ENCODE data around the gene MYO1B. TPM values are rescaled to one million over a fixed set of nuclear protein-coding genes. Genes with fewer than 3 reads are reported as not detected.

MYO1B gene
- polyA plus RNA-seq, 3 donors from 2014 or later, result not detected

DNA sequence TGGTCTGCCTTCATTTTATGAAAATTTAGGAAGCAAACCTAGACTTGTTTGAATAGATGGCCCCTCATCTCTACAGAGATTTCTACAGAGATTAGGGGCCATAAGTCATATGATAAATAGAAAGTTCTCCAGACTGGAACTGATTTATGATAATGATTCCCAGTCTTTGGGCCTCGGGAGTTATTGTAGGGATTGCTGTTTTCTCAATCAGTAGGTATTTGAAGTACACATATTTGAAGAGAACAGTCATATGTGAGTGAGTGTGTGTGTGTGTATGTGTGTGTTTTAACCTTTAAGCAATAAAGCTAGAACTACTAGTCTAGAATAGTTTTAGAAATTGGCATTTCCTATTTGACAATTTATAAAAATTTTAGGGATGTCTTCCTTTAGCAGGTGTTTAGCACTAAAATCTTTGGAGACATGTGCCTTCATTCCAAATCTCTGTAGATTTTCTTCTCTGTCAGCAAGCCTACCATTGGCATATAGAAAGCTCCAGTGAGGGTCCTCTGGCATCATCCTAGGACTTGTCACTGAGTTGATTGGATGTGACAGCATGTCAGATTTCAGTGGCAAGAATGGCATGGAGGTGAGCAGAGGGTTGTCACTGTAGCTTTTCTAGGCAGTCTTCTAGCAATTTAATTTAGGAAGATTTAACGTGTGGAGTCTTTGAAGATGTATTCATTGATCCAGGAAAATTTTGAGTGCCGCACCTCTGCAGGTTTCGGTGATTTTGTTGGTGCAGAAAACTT, 71.2 kb downstream of the MYO1B start:
- H3K27me3 Mint-ChIP-seq (ENCODE audit: low read depth in 3 of 3), result peaks cover 0 to 6% (median 2%) of the 10 kb centered on the region in 3 donors
- H3K9me3 Mint-ChIP-seq, result peaks cover 0 to 2% (median 0%) of the 10 kb centered on the region in 6 donors
- no peaks in the 10 kb centered on the region for H3K36me3 Mint-ChIP-seq
- H3K4me1 Mint-ChIP-seq, result no peaks in the 10 kb centered on the region
- DNase-seq, result no peak
- no peak overlapping the region for H3K4me3 Mint-ChIP-seq
- no peak overlapping the region for H3K27ac Mint-ChIP-seq

DNA sequence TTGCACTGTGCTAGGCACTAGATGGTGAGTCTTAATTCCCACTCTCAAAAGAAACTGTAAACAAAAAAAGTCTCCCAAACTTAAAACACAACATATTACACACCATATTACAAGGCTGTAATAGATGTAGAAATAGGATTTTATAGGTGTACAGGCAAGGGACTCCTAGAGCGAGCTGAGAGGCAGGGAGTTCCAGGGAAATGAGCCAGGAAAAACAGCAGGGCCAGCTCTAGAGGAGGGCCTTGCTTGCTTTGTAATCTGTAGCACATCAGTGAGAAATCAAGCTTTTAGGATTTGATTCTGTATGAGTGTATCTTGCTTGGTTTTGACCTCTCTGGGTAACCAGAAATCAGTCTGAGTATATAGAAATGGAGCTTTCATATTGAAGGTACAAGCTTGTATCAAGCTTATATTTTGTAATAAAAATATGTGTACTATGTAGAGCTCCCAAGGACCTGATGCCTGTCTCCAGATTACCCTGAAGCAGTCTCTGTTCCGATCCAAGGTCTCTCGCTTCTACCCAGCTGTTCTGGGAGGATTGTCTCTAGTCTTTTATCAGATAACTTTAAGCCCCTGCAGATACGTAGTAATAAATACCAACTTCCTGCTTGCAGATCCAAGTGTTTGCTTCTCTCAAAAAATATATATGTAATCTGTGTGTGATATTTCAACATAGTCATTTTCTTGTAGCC, 73.0 kb downstream of the MYO1B start:
- no peaks in the 10 kb centered on the region for H3K36me3 Mint-ChIP-seq
- H3K27me3 Mint-ChIP-seq (ENCODE audit: low read depth in 3 of 3), result peaks cover 2 to 6% (median 5%) of the 10 kb centered on the region in 3 donors
- DNase-seq, result no peak
- H3K4me1 Mint-ChIP-seq, result peaks cover 6 to 10% of the 10 kb centered on the region in 2 donors
- H3K27ac Mint-ChIP-seq, result no peak overlapping the region
- H3K9me3 Mint-ChIP-seq, result peaks cover 0 to 2% (median 0%) of the 10 kb centered on the region in 6 donors
- H3K4me3 Mint-ChIP-seq, result no peak overlapping the region

DNA sequence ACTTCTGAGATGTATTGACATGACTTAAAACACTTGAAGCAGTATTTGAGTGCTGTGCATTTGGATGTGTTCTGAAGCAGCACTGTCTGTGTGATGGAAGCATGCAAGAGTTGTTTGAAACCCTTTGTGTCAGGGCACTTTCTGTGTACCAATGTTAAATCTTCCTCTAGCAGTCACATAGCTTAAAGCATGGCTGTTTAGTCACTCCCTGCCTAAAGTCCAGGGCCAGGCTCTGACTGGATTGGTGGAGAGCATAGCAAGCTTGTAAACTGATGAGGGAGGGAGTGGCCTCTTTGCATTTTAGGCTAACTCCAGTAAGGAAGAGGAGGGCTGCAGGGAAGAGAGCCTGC, 73.5 kb downstream of the MYO1B start:
- Mint-ChIP-seq H3K9me3 (peaks cover 0 to 2% (median 0%) of the 10 kb centered on the region in 6 donors), H3K36me3 (no peaks in the 10 kb centered on the region), H3K4me1 (peaks cover 6 to 10% of the 10 kb centered on the region in 2 donors), H3K27ac (no peak overlapping the region), H3K27me3 (ENCODE audit: low read depth in 3 of 3) (peaks cover 2 to 6% (median 5%) of the 10 kb centered on the region in 3 donors), H3K4me3 (no peak overlapping the region)
- DNase-seq, result no peak

DNA sequence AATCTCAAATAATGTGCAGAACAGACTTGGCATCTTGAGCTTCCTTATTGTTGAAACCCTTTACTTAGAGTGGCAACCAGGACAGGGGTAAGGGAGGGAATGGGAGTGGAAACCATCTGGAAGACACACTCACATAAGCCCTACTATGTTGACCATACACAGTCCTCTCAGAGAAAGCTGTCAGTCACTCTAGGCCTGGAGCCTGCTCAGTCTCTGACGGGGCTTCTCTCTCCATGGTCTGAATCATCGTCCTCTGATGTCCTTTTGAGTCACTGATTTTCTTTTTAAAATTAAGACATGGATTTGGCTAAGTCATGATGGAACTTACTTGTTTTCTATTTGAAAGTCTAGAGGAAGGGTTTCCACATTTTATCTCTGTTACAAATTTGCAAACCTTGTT, 74.0 kb downstream of the MYO1B start:
- no peak for DNase-seq
- Mint-ChIP-seq H3K27ac (no peak overlapping the region), H3K27me3 (ENCODE audit: low read depth in 3 of 3) (peaks cover 2 to 9% (median 5%) of the 10 kb centered on the region in 3 donors), H3K36me3 (peaks cover 0 to under 1% (median 0%) of the 10 kb centered on the region in 3 donors), H3K4me3 (no peak overlapping the region), H3K4me1 (peaks cover 6 to 10% of the 10 kb centered on the region in 2 donors), H3K9me3 (peaks cover 0 to 3% (median 1%) of the 10 kb centered on the region in 6 donors)

- peaks cover 1 to 10% (median 5%) of the 10 kb centered on the region in 6 donors for H3K9me3 Mint-ChIP-seq
- no peak overlapping the region for H3K4me3 Mint-ChIP-seq
- H3K27ac Mint-ChIP-seq, result no peak overlapping the region
- no peak for DNase-seq
- peaks cover 6 to 10% of the 10 kb centered on the region in 2 donors for H3K4me1 Mint-ChIP-seq
- peaks cover 3 to 15% (median 5%) of the 10 kb centered on the region in 3 donors for H3K27me3 Mint-ChIP-seq (ENCODE audit: low read depth in 3 of 3)
- H3K36me3 Mint-ChIP-seq, result peaks cover 0 to 4% (median 0%) of the 10 kb centered on the region in 3 donors
These were observed 75.7 kb downstream of the MYO1B start for GRCh38 chr2:191320881-191321280.

DNA sequence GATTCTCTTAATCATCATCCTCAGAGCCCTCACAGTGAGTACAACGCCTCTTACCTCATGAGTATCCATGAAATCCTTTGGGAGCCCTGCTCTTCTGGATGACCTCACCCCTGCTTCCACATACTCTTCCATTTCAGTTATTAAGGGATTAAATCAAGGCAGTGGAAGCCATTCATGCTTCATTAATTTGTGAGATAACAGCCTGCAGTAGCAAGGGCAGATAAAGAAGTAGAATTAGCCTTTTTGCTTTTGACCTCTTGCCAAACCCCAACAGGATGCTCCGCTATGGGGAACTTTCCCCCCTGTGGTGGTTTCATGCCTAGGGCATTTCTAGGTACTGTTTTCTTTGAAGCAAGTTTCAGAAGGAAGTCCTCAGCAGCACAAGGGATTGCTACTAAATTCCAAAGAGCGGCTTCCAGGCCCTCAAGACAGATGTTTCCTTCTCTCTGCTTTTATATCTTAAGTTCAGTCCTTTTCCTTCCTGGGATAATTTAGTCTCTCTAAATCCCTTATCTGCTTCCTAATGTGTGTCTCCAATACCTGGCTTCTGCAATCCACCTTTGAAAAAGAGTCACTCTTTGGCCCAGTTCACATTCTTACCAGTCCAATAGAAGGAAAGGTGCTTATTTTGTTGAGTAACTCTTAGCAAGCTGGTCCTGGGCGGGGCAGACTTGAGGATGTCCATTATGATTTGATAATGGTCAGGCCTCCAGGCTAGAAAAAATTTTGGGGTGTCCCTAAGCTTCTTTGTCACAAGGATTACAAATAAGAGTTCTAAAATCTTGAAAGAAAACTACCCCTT, 76.9 kb downstream of the MYO1B start:
- H3K4me1 Mint-ChIP-seq, result peaks cover 6 to 10% of the 10 kb centered on the region in 2 donors
- peaks cover 0 to 4% (median 0%) of the 10 kb centered on the region in 3 donors for H3K36me3 Mint-ChIP-seq
- H3K4me3 Mint-ChIP-seq, result no peak overlapping the region
- H3K27me3 Mint-ChIP-seq (ENCODE audit: low read depth in 3 of 3), result peaks cover 3 to 11% (median 5%) of the 10 kb centered on the region in 3 donors
- no peak for DNase-seq
- H3K27ac Mint-ChIP-seq, result no peak overlapping the region
- peaks cover 1 to 10% (median 5%) of the 10 kb centered on the region in 6 donors for H3K9me3 Mint-ChIP-seq

- peaks cover 3 to 17% (median 5%) of the 10 kb centered on the region in 3 donors for H3K27me3 Mint-ChIP-seq (ENCODE audit: low read depth in 3 of 3)
- H3K4me3 Mint-ChIP-seq, result no peak overlapping the region
- H3K4me1 Mint-ChIP-seq, result peaks cover 6 to 10% of the 10 kb centered on the region in 2 donors
These were observed 77.8 kb downstream of the MYO1B start for GRCh38 chr2:191322828-191323506.

DNA sequence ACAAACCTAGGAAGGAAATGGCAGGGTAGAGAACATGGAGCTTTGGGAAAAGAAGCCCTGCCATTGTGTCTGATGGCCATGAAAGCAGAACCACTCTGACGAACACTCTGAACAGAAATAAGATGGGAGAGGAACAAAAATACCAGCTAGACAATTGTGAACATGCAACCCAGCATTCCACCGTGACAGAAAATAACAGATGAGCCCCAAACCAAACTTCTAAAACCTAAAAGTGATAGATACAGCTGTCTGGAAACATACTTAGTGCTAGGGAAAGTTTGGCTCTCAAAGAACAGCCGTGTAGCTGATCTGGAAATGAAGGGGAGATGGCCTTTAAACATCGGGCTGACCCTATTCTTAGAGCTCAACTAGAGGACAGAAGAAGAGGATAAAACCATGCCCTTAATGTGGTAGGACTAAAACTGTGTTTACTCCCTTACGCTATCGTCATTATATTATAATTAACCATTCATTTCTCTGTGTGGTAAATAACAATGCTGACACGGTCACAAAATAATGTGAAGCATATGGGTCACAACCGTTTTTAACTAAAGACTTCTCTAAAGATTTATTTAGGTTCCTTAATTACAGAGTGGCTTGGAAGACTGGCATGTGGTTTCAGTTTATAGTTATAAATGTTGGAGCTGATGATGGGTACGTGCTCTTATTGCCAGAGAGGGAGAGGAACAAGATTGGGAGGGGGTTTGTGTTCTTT, 80.6 kb downstream of the MYO1B start:
- Mint-ChIP-seq H3K4me3 (no peak overlapping the region), H3K36me3 (peaks cover 0 to 4% (median 0%) of the 10 kb centered on the region in 3 donors), H3K9me3 (peaks cover 1 to 10% (median 5%) of the 10 kb centered on the region in 6 donors), H3K4me1 (peaks cover 6 to 10% of the 10 kb centered on the region in 2 donors), H3K27ac (no peak overlapping the region), H3K27me3 (ENCODE audit: low read depth in 3 of 3) (peaks cover 3 to 15% (median 5%) of the 10 kb centered on the region in 3 donors)
- DNase-seq, result no peak

More at GRCh38 chr2:191322828-191323506, 77.8 kb downstream of the MYO1B start:
- no peak for DNase-seq
- H3K27ac Mint-ChIP-seq, result no peak overlapping the region
- H3K9me3 Mint-ChIP-seq, result peaks cover 1 to 10% (median 5%) of the 10 kb centered on the region in 6 donors
- H3K36me3 Mint-ChIP-seq, result peaks cover 0 to 4% (median 0%) of the 10 kb centered on the region in 3 donors

DNA sequence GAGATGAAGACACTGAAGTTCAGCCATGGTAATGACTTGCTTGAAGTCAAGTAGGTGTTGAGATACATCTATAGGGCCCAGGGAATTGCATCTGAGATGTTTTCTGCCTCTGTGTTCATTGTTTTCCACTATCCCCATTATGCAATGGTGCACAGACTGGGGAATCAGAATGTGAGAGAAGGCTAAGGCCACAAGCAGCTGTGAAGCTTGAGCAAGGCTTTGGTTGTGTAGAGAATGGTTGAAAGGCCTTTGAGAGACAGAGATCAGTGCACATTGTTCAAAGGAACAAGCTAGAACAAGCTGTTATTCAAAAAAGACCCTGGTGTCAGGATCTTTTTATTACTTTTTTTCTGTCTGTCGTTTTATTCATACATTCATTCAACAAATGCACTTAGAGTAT, 82.3 kb downstream of the MYO1B start:
- Mint-ChIP-seq H3K9me3 (peaks cover 1 to 10% (median 5%) of the 10 kb centered on the region in 6 donors), H3K4me1 (peaks cover 0 to under 1% of the 10 kb centered on the region in 2 donors), H3K36me3 (peaks cover 0 to 4% (median 0%) of the 10 kb centered on the region in 3 donors), H3K27ac (no peak overlapping the region), H3K27me3 (ENCODE audit: low read depth in 3 of 3) (peaks cover 2 to 15% (median 3%) of the 10 kb centered on the region in 3 donors), H3K4me3 (no peak overlapping the region)
- DNase-seq, result no peak

GRCh38 chr2:191328150-191328809, 83.1 kb downstream of the MYO1B start:
- Mint-ChIP-seq H3K27ac (no peak overlapping the region), H3K36me3 (peaks cover 0 to 4% (median 0%) of the 10 kb centered on the region in 3 donors), H3K4me1 (no peaks in the 10 kb centered on the region), H3K9me3 (peaks cover 1 to 10% (median 4%) of the 10 kb centered on the region in 6 donors), H3K4me3 (no peak overlapping the region), H3K27me3 (ENCODE audit: low read depth in 3 of 3) (peaks cover 0 to 16% (median 3%) of the 10 kb centered on the region in 3 donors)
- DNase-seq, result no peak

DNA sequence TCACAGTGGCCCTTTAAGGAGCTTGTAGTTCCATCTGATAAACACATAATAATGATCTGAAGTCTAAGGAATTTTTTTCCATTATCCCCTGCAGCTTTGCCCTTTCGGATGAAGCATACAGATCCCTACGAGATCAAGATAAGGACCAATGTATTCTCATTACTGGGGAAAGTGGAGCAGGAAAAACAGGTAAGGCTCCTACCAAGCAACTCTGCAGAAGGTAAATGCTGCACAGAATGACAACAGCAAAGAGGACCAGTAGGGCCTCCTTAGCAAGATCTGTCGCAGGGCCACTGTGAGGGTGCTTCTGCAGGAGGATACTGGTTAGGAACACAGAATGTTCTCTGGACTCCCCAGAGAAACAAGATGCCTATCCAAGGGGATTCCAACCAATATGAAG, 84.6 kb downstream of the MYO1B start:
- H3K36me3 Mint-ChIP-seq, result no peaks in the 10 kb centered on the region
- peaks cover 0 to 4% (median 0%) of the 10 kb centered on the region in 6 donors for H3K9me3 Mint-ChIP-seq
- DNase-seq, result no peak
- peaks cover 1 to 15% (median 3%) of the 10 kb centered on the region in 3 donors for H3K27me3 Mint-ChIP-seq (ENCODE audit: low read depth in 3 of 3)
- no peaks in the 10 kb centered on the region for H3K4me1 Mint-ChIP-seq
- H3K27ac Mint-ChIP-seq, result no peak overlapping the region
- no peak overlapping the region for H3K4me3 Mint-ChIP-seq

DNA sequence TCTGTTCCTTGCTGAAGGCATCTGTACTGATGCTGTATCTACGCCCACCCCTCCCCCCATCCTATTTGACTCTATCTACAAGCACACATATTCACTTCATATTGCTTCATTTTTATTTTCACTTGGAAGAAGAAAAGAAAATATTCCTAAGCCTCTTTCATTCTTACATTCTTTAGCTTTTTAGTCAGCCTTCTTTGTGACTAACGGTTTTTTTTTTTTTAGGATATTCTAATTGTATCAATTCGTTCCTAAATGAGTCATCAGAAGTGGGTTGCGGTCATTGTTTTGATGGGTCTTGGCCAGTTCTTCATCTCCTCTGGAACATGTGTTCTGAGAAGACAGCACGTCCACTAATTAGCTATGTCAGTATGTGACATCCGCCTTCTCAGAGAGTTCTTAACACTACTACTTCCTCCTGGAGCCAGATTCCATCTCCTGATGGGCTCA, 88.7 kb downstream of the MYO1B start:
- H3K36me3 Mint-ChIP-seq, result no peaks in the 10 kb centered on the region
- no peak overlapping the region for H3K27ac Mint-ChIP-seq
- peaks cover 0 to 3% (median 0%) of the 10 kb centered on the region in 6 donors for H3K9me3 Mint-ChIP-seq
- peaks cover 0 to 3% (median 1%) of the 10 kb centered on the region in 3 donors for H3K27me3 Mint-ChIP-seq (ENCODE audit: low read depth in 3 of 3)
- H3K4me1 Mint-ChIP-seq, result no peaks in the 10 kb centered on the region
- DNase-seq, result no peak
- H3K4me3 Mint-ChIP-seq, result no peak overlapping the region

Measured in immature natural killer cell (primary cell).